ENCODE data around the gene RTN4RL2.

The RTN4RL2 gene

DNA sequence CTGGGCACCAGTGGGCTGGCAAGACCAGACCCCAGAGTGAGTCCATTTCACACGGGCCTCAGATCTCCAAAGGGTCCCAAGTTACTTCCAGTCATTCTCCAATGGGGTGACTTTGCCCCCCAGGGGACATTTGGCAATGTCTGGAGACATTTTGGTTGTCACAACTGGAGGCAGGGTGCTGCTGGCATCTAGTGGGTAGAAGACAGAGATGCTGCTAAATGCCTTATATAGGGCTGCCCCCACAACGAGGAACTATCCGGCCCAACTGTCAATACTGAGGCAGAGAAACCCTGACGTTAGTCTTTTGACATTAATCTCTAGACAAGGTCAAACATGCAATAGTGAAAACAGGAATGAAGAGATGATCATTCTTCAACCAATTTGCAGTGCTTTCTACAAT lies 6.4 kb downstream of the RTN4RL2 start:
- no peaks in the 10 kb centered on the region for H3K9me2 ChIP-seq (ENCODE audit: low read depth, low read length)
- no peak overlapping the region for H3K4me3 ChIP-seq (ENCODE audit: low read depth, low read length, poor library complexity, severe bottlenecking)
- no peaks in the 10 kb centered on the region for H4K20me1 ChIP-seq (ENCODE audit: insufficient read depth, low read length)
- H3K36me3 ChIP-seq (ENCODE audit: insufficient read depth, low read length), result no peaks in the 10 kb centered on the region
- H2AFZ ChIP-seq (ENCODE audit: low read length), result no peak overlapping the region
- TF ChIP-seq, protein P1, sequence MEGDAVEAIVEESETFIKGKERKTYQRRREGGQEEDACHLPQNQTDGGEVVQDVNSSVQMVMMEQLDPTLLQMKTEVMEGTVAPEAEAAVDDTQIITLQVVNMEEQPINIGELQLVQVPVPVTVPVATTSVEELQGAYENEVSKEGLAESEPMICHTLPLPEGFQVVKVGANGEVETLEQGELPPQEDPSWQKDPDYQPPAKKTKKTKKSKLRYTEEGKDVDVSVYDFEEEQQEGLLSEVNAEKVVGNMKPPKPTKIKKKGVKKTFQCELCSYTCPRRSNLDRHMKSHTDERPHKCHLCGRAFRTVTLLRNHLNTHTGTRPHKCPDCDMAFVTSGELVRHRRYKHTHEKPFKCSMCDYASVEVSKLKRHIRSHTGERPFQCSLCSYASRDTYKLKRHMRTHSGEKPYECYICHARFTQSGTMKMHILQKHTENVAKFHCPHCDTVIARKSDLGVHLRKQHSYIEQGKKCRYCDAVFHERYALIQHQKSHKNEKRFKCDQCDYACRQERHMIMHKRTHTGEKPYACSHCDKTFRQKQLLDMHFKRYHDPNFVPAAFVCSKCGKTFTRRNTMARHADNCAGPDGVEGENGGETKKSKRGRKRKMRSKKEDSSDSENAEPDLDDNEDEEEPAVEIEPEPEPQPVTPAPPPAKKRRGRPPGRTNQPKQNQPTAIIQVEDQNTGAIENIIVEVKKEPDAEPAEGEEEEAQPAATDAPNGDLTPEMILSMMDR (IDR thresholded peaks at IDR 0.05; ENCODE audit: low read length), result no peak
- no peak for TF ChIP-seq EZH2 (IDR thresholded peaks at IDR 0.05; ENCODE audit: borderline replicate concordance, low read length)
- no peaks in the 10 kb centered on the region for H3F3A ChIP-seq (ENCODE audit: insufficient read depth, low read length)
- H3K4me2 ChIP-seq (ENCODE audit: low read length), result no peak overlapping the region
- no peaks in the 10 kb centered on the region for H3K79me2 ChIP-seq (ENCODE audit: insufficient read depth, low read length)
- H3K9me3 ChIP-seq (ENCODE audit: low read length), result no peaks in the 10 kb centered on the region
- no peak overlapping the region for H3K27ac ChIP-seq (ENCODE audit: low read depth, low read length, poor library complexity, severe bottlenecking)
- H3K4me1 ChIP-seq (ENCODE audit: insufficient read depth, low read length, severe bottlenecking), result no peaks in the 10 kb centered on the region
- H3K9ac ChIP-seq (ENCODE audit: low read length), result no peak overlapping the region
- H3K27me3 ChIP-seq (ENCODE audit: insufficient read depth, low read length), result peaks cover 4% of the 10 kb centered on the region

DNA sequence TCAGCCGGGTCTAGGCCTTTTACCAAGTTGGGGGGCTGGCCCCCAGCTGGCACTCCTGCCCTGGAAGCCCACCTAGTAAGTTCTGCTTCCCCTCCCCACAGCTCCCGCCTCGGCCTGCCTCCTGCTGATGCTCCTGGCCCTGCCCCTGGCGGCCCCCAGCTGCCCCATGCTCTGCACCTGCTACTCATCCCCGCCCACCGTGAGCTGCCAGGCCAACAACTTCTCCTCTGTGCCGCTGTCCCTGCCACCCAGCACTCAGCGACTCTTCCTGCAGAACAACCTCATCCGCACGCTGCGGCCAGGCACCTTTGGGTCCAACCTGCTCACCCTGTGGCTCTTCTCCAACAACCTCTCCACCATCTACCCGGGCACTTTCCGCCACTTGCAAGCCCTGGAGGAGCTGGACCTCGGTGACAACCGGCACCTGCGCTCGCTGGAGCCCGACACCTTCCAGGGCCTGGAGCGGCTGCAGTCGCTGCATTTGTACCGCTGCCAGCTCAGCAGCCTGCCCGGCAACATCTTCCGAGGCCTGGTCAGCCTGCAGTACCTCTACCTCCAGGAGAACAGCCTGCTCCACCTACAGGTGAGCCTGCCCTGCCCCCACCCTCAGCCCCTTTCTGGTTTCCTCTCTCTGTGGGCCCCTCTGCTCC lies 7.3 kb downstream of the RTN4RL2 start:
- Histone ChIP-seq H3K79me2 (ENCODE audit: insufficient read depth, low read length) (no peaks in the 10 kb centered on the region), H3K4me1 (ENCODE audit: insufficient read depth, low read length, severe bottlenecking) (no peaks in the 10 kb centered on the region), H3K4me2 (ENCODE audit: low read length) (no peak overlapping the region), H2AFZ (ENCODE audit: low read length) (no peak overlapping the region), H3K27me3 (ENCODE audit: insufficient read depth, low read length) (peaks cover 4% of the 10 kb centered on the region), H3K9me3 (ENCODE audit: low read length) (no peaks in the 10 kb centered on the region), H3K36me3 (ENCODE audit: insufficient read depth, low read length) (no peaks in the 10 kb centered on the region), H3F3A (ENCODE audit: insufficient read depth, low read length) (no peaks in the 10 kb centered on the region), H3K27ac (ENCODE audit: low read depth, low read length, poor library complexity, severe bottlenecking) (no peak overlapping the region), H3K4me3 (ENCODE audit: low read depth, low read length, poor library complexity, severe bottlenecking) (no peak overlapping the region), H3K9ac (ENCODE audit: low read length) (no peak overlapping the region), H3K9me2 (ENCODE audit: low read depth, low read length) (no peaks in the 10 kb centered on the region), H4K20me1 (ENCODE audit: insufficient read depth, low read length) (no peaks in the 10 kb centered on the region)
- TF ChIP-seq EZH2 (IDR thresholded peaks at IDR 0.05; ENCODE audit: borderline replicate concordance, low read length), result no peak
- TF ChIP-seq, protein P1 (IDR thresholded peaks at IDR 0.05; ENCODE audit: low read length), result no peak

DNA sequence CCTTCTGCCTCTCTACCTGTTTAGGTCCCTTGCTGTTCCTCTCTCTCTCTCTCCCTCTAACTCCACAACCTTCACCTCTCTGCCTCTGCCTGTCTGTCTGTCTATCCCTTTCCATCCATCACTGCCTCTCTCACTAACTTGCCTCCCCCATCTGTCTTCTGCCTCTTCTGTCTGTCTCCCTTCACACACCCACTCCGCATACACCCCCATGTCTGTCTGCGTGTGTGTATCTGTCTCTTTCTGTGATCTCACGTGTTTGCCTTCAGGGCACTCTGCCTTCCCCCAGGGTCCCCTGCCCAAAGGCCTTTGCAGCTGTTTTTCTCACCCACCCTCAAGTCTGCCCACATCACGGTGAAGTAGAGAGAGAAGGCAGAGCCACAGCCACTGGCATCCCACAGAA lies 7.9 kb downstream of the RTN4RL2 start:
- no peaks in the 10 kb centered on the region for H3K9me2 ChIP-seq (ENCODE audit: low read depth, low read length)
- no peaks in the 10 kb centered on the region for H3K79me2 ChIP-seq (ENCODE audit: insufficient read depth, low read length)
- peaks cover 4% of the 10 kb centered on the region for H3K27me3 ChIP-seq (ENCODE audit: insufficient read depth, low read length)
- H3K36me3 ChIP-seq (ENCODE audit: insufficient read depth, low read length), result no peaks in the 10 kb centered on the region
- no peaks in the 10 kb centered on the region for H3K9me3 ChIP-seq (ENCODE audit: low read length)
- H3K9ac ChIP-seq (ENCODE audit: low read length), result no peak overlapping the region
- H2AFZ ChIP-seq (ENCODE audit: low read length), result no peak overlapping the region
- H3K27ac ChIP-seq (ENCODE audit: low read depth, low read length, poor library complexity, severe bottlenecking), result no peak overlapping the region
- H3F3A ChIP-seq (ENCODE audit: insufficient read depth, low read length), result no peaks in the 10 kb centered on the region
- TF ChIP-seq EZH2 (IDR thresholded peaks at IDR 0.05; ENCODE audit: borderline replicate concordance, low read length), result no peak
- TF ChIP-seq, protein P1 (IDR thresholded peaks at IDR 0.05; ENCODE audit: low read length), result no peak
- no peak overlapping the region for H3K4me2 ChIP-seq (ENCODE audit: low read length)
- no peak overlapping the region for H3K4me3 ChIP-seq (ENCODE audit: low read depth, low read length, poor library complexity, severe bottlenecking)
- H4K20me1 ChIP-seq (ENCODE audit: insufficient read depth, low read length), result no peaks in the 10 kb centered on the region
- no peaks in the 10 kb centered on the region for H3K4me1 ChIP-seq (ENCODE audit: insufficient read depth, low read length, severe bottlenecking)
